ENCODE data around the gene PCNX2. TPM values are rescaled to one million over a fixed set of nuclear protein-coding genes. Genes with fewer than 3 reads are reported as not detected.

PCNX2 gene
- total and polyA plus RNA-seq, 9 donors, result 5.7 to 26.0 (median 18.9) TPM

DNA sequence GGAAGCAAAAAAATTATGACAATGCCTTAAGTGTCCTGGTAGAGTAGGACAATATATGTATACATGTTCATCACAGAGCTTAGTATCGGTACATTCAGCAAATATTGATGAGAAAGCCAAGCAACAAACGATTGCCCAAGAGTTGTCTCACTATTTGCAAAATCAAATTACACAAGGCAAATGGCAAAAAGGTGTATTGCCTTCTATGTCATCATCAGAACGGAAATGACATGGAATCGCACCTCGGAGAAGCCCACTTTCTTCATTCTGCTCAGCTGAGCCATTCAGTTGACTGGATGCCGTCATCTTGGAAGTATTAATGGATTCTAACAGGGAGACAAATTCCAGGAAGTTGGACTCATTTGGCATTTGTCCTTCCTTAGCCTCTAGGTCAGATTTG, 37.7 kb downstream of the PCNX2 start:
- Histone ChIP-seq H3K27me3 (no peaks in the 10 kb centered on the region), H3K4me1 (ENCODE audit: insufficient read depth) (no peaks in the 10 kb centered on the region), H3K36me3 (no peaks in the 10 kb centered on the region), H3K27ac (no peak overlapping the region), H3K4me3 (no peak overlapping the region), H3K9me3 (no peaks in the 10 kb centered on the region)
- DNase-seq, result no peak
- intact Hi-C loops (cut with DNase I), result no loop called here
- TF ChIP-seq EP300 (IDR thresholded peaks at IDR 0.05), result no peak
- TF ChIP-seq, protein P1, sequence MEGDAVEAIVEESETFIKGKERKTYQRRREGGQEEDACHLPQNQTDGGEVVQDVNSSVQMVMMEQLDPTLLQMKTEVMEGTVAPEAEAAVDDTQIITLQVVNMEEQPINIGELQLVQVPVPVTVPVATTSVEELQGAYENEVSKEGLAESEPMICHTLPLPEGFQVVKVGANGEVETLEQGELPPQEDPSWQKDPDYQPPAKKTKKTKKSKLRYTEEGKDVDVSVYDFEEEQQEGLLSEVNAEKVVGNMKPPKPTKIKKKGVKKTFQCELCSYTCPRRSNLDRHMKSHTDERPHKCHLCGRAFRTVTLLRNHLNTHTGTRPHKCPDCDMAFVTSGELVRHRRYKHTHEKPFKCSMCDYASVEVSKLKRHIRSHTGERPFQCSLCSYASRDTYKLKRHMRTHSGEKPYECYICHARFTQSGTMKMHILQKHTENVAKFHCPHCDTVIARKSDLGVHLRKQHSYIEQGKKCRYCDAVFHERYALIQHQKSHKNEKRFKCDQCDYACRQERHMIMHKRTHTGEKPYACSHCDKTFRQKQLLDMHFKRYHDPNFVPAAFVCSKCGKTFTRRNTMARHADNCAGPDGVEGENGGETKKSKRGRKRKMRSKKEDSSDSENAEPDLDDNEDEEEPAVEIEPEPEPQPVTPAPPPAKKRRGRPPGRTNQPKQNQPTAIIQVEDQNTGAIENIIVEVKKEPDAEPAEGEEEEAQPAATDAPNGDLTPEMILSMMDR (IDR thresholded peaks at IDR 0.05), result no peak
- TF ChIP-seq POLR2A (IDR thresholded peaks at IDR 0.05), result no peak
- 97% methylated on average over 6 of the region's 6 CpGs for WGBS, 3 donors

DNA sequence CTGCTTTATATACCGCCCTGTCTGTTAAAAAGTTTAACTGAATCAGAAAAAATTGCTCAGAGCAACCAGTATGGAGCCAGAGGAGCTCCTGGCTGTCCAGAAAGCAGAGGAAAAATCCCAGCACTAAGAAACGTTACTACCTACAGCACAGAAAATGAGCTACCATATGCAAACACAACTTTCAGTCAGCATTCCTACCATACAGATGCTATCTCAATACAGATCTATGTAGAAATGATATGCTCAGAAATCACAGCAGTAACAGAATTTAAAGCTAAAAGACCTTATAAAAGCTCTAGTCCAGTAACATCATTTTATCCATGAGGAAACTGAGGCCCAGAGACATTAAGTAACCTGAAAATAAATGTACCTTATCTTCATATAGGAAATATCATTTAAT, 38.7 kb downstream of the PCNX2 start:
- intact Hi-C loops (cut with DNase I), result no loop called here
- DNase-seq, result no peak
- Histone ChIP-seq H3K36me3 (no peaks in the 10 kb centered on the region), H3K27me3 (no peaks in the 10 kb centered on the region), H3K4me1 (ENCODE audit: insufficient read depth) (no peaks in the 10 kb centered on the region), H3K9me3 (no peaks in the 10 kb centered on the region), H3K27ac (no peak overlapping the region), H3K4me3 (no peak overlapping the region)
- TF ChIP-seq, protein P1 (IDR thresholded peaks at IDR 0.05), result no peak
- no peak for TF ChIP-seq EP300 (IDR thresholded peaks at IDR 0.05)
- WGBS, 3 donors, result 91 to 95% (median 94%) methylated on average over 2 of the region's 2 CpGs

DNA sequence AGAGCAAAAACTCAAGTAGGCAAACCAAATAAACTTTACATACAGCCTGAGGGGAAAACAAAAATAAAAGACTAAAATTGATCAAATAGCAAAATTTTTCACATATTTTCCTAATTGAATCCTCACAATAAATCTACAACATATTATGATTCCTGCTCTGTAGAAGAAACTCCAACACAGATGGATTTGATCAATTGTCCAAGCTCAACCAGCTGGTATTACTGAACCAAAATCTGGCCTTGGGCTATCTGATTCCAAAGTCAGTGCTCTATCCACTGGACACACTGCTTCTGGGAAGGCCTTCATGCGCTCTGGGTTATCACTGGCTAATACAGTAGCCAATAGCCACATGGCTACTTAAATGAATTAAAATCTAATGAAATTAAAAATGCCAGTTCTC, 39.3 kb downstream of the PCNX2 start:
- no peaks in the 10 kb centered on the region for H3K4me1 ChIP-seq (ENCODE audit: insufficient read depth)
- no peaks in the 10 kb centered on the region for H3K27me3 ChIP-seq
- H3K36me3 ChIP-seq, result no peaks in the 10 kb centered on the region
- no peaks in the 10 kb centered on the region for H3K9me3 ChIP-seq
- intact Hi-C loops (cut with DNase I), result no loop called here
- no peak overlapping the region for H3K4me3 ChIP-seq
- WGBS, 3 donors, result 77 to 94% (median 89%) methylated on average over 1 of the region's 1 CpG
- H3K27ac ChIP-seq, result no peak overlapping the region
- TF ChIP-seq, protein P1 (IDR thresholded peaks at IDR 0.05), result no peak
- TF ChIP-seq EP300 (IDR thresholded peaks at IDR 0.05), result no peak
- no peak for TF ChIP-seq POLR2A (IDR thresholded peaks at IDR 0.05)
- no peak for DNase-seq

DNA sequence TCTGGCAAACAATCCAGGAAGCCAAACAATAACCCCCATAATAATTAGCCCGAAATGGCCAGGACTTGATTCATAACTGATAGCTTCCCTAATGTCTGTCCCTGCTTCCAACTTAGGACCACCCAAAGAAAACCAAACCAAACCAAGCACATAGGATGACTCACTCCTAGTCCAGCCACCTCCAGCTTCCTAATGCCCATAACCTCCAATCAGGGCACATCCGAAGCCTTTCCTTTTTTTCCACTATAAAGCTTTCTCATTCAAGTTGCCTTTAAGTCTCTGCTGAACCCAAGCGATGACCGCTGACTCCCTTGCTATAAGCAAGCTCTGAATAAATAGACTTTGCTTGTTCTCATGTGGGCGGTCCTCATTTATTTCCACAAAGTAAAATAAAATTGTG, 40.4 kb downstream of the PCNX2 start:
- DNase-seq, result no peak
- H3K36me3 ChIP-seq, result no peaks in the 10 kb centered on the region
- no peaks in the 10 kb centered on the region for H3K9me3 ChIP-seq
- no peak overlapping the region for H3K27ac ChIP-seq
- H3K27me3 ChIP-seq, result no peaks in the 10 kb centered on the region
- H3K4me3 ChIP-seq, result no peak overlapping the region
- H3K4me1 ChIP-seq (ENCODE audit: insufficient read depth), result no peaks in the 10 kb centered on the region
- TF ChIP-seq, protein P1 (IDR thresholded peaks at IDR 0.05), result no peak
- TF ChIP-seq POLR2A (IDR thresholded peaks at IDR 0.05) (no peak), EP300 (IDR thresholded peaks at IDR 0.05) (no peak)
- intact Hi-C loops (cut with DNase I), result no loop called here
- 81 to 91% (median 85%) methylated on average over 5 of the region's 5 CpGs for WGBS, 3 donors
